Measurements from ENCODE around the gene CRISPLD2.

GRCh38 chr16:84952335-84953189 is 132.8 kb downstream of the CRISPLD2 start:
- TF ChIP-seq CTCF (IDR thresholded peaks at IDR 0.05): peak; percentile 80 to 90 (median 86)
- no peak for TF ChIP-seq POLR2A (IDR thresholded peaks at IDR 0.05)

Data from body of pancreas (tissue), 4 donors.